GM13976 (cell line): ENCODE measurements around the gene TAS2R46.
"Not testable (repeated sequence)": the region's sequence is repeated elsewhere in the genome, so short reads cannot be mapped to it uniquely, and the experiment has no call there.

Experiments used
- DNase-seq: peaks from one replicate; pipeline ENCODE4 v3.0.0; 2012; ENCODE audit warnings: low spot score
- CTCF ChIP-seq: IDR thresholded peaks from 2 replicates; pipeline ENCODE4 v1.5.1; 2012; ENCODE audit warnings: borderline replicate concordance, mild to moderate bottlenecking; ENCODE audit not compliant: insufficient read depth; ENCODE audit errors: extremely low read depth, missing control alignments, control extremely low read depth
- in situ Hi-C: fragments of 300-500 bp; cut with MboI; formaldehyde crosslinking; loops from one replicate; pipeline ENCODE4 v1.12.0; 2022; ENCODE audit warnings: low sequenced_read_pairs, mixed read lengths, inconsistent platforms; ENCODE audit not compliant: unreplicated experiment

The TAS2R46 gene, protein sequence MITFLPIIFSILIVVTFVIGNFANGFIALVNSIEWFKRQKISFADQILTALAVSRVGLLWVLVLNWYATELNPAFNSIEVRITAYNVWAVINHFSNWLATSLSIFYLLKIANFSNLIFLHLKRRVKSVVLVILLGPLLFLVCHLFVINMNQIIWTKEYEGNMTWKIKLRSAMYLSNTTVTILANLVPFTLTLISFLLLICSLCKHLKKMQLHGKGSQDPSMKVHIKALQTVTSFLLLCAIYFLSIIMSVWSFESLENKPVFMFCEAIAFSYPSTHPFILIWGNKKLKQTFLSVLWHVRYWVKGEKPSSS

GRCh38 chr12:11062194-11062593 lies at the start of gene TAS2R46:
TSS of gene TAS2R46 (minus strand) at chr12:11062294. CDS start at chr12:11062294, 0 bp downstream.
- DNase-seq, in situ Hi-C loops: not testable (repeated sequence)

DNA sequence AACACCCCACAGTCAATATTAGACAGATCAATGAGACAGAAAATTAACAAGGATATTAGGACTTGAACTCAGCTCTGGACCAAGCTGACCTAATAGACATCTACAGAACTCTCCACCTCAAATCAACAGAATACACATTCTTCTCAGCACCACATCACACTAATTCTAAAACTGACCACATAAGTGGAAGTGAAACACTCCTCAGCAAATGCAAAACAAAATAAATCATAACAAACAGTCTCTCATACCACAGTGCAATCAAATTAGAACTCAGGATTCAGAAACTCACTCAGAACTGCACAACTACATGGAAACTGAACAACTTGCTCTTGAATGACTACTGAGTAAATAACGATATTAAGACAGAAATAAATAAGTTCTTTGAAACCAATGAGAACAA lies 49.1 kb upstream of the TAS2R46 start:
- in situ Hi-C loops, DNase-seq: not testable (repeated sequence)

- no peak for DNase-seq
- in situ Hi-C loops = no loop called here
- TF ChIP-seq CTCF = no peak
Measured at GRCh38 chr12:11108862-11109261, 46.8 kb upstream of the TAS2R46 start.

DNA sequence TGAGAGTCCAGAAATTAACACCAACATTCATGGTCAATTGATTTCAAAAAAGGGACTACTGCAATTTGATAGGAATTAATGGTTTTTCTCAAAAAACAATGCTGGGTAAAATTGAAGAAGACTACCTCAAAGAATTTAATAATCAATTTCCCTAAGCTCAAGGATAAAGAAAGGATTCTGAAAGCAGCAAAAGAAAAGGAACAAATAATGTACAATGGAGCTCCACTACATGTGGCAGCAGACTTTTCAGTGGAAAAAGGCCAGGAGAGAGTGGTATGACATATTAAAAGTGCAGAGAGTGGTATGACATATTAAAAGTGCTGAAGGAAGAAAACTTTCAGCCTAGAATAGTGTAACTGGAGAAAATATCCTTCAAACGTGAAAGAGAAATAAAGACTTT lies 45.6 kb upstream of the TAS2R46 start:
- TF ChIP-seq CTCF = no peak
- in situ Hi-C loops = no loop called here
- DNase-seq = no peak

- TF ChIP-seq CTCF = no peak
- in situ Hi-C loops = no loop called here
- DNase-seq = no peak
Measured at GRCh38 chr12:11106288-11106687, 44.2 kb upstream of the TAS2R46 start.

DNA sequence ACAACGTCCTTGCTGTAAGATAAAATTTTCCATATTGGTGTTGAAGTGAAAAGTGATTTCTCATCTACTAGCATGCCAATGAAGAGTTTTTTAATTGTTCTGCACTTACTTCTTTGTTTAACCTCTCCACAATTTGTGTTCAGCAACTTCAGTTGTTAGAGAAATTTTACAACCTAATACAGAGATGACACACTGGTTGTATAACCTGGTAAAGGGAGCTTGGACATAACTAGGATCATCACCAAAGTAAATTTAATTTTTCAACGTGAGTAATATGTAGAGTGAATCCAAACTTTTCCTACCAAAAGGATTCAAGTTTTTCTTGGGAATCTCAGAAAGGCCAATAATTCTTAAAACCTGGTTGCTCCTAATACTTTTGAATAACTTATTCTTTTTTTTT lies 43.5 kb upstream of the TAS2R46 start:
- in situ Hi-C loops = no loop called here
- DNase-seq = no peak
- TF ChIP-seq CTCF = no peak

- in situ Hi-C loops, DNase-seq: not testable (repeated sequence)
Measured at GRCh38 chr12:11094910-11095309, 32.8 kb upstream of the TAS2R46 start.

DNA sequence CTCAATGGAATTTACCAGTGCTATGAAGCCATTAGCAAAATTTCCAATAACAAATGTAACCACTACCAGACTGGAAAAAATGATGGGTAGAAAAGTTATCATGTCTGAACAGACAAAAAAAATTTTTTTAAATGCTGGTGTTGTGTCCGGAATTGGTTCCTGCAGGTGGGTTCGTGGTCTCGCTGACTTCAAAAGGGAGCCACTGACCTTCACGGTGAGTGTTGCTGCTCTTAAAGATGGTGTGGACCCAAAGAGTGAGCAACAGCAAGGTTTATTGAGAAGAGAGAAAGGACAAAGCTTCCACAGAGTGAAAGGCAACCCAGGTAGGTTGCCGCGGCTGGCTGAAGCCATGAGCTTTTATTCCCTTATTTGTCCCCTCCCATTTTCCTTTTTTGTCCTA lies 30.0 kb upstream of the TAS2R46 start, which contains the start of gene TAS2R43:
TAS2R43 (minus strand) TSS at position 186 of the 400 bp plus-strand sequence; CDS start at position 102, 84 bp downstream.
- in situ Hi-C loops = no loop called here
- no peak for TF ChIP-seq CTCF
- DNase-seq = no peak
